Memory B cell (primary cell): Measurements from ENCODE around the gene ABHD14A.
A peak's percentile ranks its signal among the peaks of the same experiment; 100 is the strongest.

ENCODE experiments used
- ATAC-seq: fragments of 150-1000 bp; cut with Tn5 transposase; 2 replicates; pipeline ENCODE4 v1.10.0; 2021; ENCODE audit warnings: low read depth, mild to moderate bottlenecking, moderate library complexity
- DNase-seq, 2 donors: peaks; one replicate each; pipeline ENCODE4 v3.0.0; 2022; ENCODE audit warnings: low spot score in 2 of 2
- H3K27ac Mint-ChIP-seq: one replicate; pipeline ENCODE4 v1.8.0; 2022; ENCODE audit warnings: mild to moderate bottlenecking, moderate library complexity, mixed read lengths
- H3K27me3 Mint-ChIP-seq: one replicate; pipeline ENCODE4 v1.8.0; 2022; ENCODE audit warnings: mixed read lengths
- H3K36me3 Mint-ChIP-seq: one replicate; pipeline ENCODE4 v1.8.0; 2022; ENCODE audit warnings: mild to moderate bottlenecking, mixed read lengths
- H3K4me1 Mint-ChIP-seq: one replicate; pipeline ENCODE4 v1.8.0; 2022; ENCODE audit warnings: mixed read lengths
- H3K4me3 Mint-ChIP-seq: one replicate; pipeline ENCODE4 v1.8.0; 2022; ENCODE audit warnings: mild to moderate bottlenecking, moderate library complexity, mixed read lengths
- H3K9me3 Mint-ChIP-seq: one replicate; pipeline ENCODE4 v1.8.0; 2022; ENCODE audit warnings: mixed read lengths

Gene ABHD14A

DNA sequence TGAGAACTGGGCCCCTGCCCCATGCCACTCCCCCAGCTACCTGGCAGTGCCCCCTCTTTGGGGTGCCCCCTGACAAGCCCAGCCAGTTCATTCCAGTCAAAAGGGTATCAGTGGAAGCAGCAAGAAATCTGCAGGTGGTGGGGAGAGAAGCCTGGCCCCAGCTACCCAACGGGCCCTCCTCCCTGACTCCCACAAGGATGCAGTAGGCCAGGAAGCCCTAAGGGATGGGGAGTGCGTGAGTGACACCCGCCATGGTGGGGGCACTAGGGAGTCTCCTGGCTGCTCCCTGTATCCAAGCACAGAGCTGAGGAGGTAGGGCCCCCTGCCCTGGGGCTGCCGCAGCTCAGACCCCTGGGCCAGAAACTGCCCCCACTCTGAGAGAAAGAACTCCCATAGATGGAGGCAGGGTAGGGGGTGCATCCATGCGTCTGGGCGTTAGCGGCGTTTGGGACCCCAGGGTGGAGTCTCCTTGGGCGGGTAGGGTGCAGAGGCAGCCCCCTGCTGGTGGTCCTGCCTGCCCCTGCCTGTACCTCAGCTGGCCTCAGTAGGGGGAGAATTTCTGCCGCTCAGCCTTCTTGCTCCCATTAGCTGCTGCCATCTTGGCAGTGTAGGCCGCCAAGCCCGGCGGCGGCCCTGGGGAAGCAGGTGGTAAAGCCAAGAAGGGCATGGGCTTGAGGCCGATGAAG, 17.2 kb upstream of the ABHD14A start:
- Mint-ChIP-seq H3K9me3 (no peaks in the 10 kb centered on the region), H3K36me3 (peaks cover 6% of the 10 kb centered on the region), H3K27ac (no peak overlapping the region), H3K27me3 (peaks cover 9% of the 10 kb centered on the region), H3K4me3 (peak overlapping the region; percentile 19), H3K4me1 (peaks cover 5% of the 10 kb centered on the region)
- DNase-seq: no peak
- ATAC-seq: no peak

DNA sequence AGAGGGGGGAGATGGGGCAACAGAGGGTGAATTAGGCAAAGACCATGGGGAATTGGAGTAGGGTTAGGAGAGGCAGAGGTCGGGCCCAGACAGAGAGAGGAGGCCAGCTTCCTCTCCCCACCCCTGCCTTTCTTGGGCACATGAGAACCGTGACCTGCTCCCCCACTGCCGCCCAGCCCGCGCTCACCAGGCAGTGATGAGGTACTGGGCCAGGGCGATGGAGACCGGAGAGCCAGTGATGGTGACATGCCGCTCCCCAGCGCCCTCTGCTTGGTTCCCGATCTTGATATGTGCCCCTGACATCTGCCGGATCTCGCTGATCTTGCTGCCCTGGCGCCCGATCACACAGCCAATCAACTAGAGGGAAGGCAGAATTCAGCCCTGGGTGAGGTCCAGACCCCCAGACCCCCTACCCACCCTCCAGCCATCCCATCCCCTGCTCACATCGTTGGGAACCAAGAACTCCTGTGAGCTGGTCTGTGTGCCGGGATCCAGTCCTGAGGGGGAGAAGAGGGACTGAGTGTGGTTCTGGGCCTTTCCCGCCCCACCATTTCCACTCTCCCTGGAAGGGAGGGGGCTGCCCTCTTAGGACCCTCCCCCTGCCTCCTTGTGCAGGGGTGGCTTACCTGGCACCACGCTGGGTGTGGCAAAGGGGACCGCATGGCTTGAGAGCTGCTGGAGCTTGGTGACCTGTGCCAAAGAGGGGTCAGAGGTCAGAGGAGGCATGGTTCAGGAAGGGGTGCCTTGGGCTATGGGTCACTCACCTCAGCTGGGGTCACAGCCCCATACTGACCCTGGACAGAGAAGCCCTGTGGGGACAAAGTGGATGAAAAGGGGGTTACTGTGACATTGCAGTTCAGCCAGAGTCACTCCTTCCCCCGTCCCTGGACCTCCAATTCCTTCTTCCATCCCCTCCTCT, 16.0 kb upstream of the ABHD14A start:
- Mint-ChIP-seq H3K27ac (no peak overlapping the region), H3K27me3 (peaks cover 4% of the 10 kb centered on the region), H3K9me3 (no peaks in the 10 kb centered on the region), H3K4me3 (no peak overlapping the region), H3K36me3 (peaks cover 6% of the 10 kb centered on the region), H3K4me1 (peaks cover 4% of the 10 kb centered on the region)
- DNase-seq: no peak
- ATAC-seq: no peak

DNA sequence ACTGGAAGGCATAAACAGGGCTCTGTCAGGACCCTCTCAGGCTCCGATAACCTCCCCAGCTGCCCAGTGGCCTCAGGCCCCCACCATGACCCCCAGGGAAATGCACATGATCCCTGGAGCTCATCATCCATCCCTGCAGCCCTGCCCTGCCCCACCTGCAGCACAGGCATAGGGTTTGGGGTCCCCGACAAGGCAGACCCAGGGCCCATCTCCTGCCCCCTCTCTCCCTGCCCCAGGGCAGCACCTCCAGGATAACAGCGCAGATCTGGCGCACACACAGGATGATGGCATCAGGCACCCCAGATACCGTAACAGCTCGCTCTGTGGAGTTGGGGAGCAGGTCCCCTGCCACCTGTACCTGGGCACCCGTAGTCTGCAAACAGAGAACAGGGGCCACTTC, 15.2 kb upstream of the ABHD14A start:
- H3K9me3 Mint-ChIP-seq: no peaks in the 10 kb centered on the region
- H3K27me3 Mint-ChIP-seq: peaks cover 1% of the 10 kb centered on the region
- DNase-seq: no peak
- no peak overlapping the region for H3K4me3 Mint-ChIP-seq
- no peak overlapping the region for H3K27ac Mint-ChIP-seq
- H3K36me3 Mint-ChIP-seq: peaks cover 6% of the 10 kb centered on the region
- peaks cover 2% of the 10 kb centered on the region for H3K4me1 Mint-ChIP-seq
- ATAC-seq: no peak

GRCh38 chr3:51960386-51960785, 14.5 kb upstream of the ABHD14A start:
- no peaks in the 10 kb centered on the region for H3K9me3 Mint-ChIP-seq
- peaks cover 6% of the 10 kb centered on the region for H3K36me3 Mint-ChIP-seq
- ATAC-seq (no peak), DNase-seq (no peak)
- no peak overlapping the region for H3K4me3 Mint-ChIP-seq
- no peaks in the 10 kb centered on the region for H3K27me3 Mint-ChIP-seq
- peaks cover 5% of the 10 kb centered on the region for H3K4me1 Mint-ChIP-seq
- H3K27ac Mint-ChIP-seq: no peak overlapping the region

- ATAC-seq (no peak), DNase-seq (no peak)
- H3K4me3 Mint-ChIP-seq: no peak overlapping the region
- peaks cover 8% of the 10 kb centered on the region for H3K4me1 Mint-ChIP-seq
- no peaks in the 10 kb centered on the region for H3K9me3 Mint-ChIP-seq
- H3K36me3 Mint-ChIP-seq: peaks cover 6% of the 10 kb centered on the region
- no peaks in the 10 kb centered on the region for H3K27me3 Mint-ChIP-seq
- no peak overlapping the region for H3K27ac Mint-ChIP-seq
Measured at GRCh38 chr3:51961011-51961410, 13.9 kb upstream of the ABHD14A start.

DNA sequence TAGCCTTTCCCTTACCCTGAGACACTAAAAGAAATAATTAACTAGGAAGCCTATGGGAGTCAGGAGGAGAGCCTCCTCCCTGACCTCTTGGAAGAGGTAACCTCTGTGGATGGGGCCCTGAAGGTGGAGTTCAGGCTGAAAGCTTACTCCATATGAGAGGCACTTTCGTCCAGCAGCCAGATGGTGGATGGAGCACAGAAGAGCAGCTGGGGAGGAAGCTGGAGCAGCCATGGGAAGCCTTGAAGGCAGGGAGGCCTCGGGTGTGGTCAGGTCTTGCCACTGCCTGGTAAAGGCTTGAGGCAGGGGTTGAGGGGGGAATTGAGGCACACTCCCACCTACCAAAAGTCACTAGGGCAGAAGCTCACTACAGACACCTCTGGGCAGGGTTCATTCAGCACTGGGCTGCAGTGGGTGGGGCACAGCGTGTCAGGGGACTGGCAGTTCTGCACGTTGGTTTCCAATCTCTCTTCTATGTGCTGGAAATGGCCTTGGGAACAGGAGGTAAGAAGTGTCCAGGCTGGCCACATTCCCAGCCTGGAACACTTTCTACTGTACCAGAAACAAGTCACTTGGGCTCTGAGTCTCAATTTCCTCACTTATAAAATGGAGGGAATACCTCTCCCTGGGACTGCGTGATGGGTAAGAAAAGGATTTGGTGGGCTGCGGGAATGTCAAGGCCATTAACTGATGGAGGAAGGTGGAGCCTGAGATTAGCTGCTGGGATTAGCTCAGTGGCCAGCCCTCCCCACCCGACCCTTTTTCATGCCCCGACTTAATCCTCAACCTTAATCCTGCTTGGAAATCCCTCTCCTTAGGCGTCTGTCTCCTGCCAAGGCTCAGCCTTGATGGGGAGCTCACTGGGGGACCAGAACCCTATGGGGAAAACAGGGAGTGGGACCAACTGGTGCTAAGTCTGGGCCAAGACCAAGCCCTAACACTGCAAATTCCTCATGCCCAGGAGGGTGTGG, 13.0 kb upstream of the ABHD14A start:
- Mint-ChIP-seq H3K9me3 (no peaks in the 10 kb centered on the region), H3K36me3 (peaks cover 6% of the 10 kb centered on the region), H3K4me3 (no peak overlapping the region), H3K4me1 (peaks cover 13% of the 10 kb centered on the region), H3K27me3 (no peaks in the 10 kb centered on the region), H3K27ac (no peak overlapping the region)
- ATAC-seq: no peak
- no peak for DNase-seq

DNA sequence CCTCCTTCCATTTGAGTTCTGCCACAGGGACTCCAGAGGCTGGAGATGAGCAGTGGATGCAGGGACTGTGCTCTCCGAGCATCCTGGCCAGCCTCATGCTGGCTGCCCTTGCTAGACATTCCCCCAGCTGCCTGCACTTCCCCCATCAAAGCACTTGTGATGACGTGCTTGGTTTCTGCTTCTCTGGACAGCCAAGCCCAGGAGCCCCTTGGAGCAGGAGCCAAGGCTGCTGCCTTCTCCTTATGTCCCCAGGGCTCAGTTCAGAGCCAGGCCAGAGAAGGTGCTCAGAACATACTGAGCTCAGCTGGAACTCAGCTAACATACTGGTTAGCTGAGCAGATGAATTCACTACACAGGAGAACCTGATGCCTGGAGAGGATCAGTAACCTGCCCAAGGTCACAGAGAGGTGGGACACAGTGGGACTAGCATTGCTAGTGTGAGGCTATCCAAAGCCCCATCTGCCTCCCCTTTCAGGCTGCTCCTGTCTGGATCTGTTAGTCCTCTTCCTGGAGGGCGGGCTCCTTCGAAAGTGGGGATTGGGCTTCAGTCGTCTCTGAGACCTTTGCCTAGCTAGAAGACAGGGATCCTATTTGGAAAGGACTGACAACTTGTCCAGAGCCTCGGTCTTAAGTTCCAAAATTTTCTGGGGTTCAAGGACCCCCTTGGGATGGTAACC, 11.9 kb upstream of the ABHD14A start:
- no peak overlapping the region for H3K27ac Mint-ChIP-seq
- no peaks in the 10 kb centered on the region for H3K27me3 Mint-ChIP-seq
- ATAC-seq: no peak
- H3K4me1 Mint-ChIP-seq: peaks cover 16% of the 10 kb centered on the region
- H3K4me3 Mint-ChIP-seq: no peak overlapping the region
- peaks cover 5% of the 10 kb centered on the region for H3K36me3 Mint-ChIP-seq
- H3K9me3 Mint-ChIP-seq: no peaks in the 10 kb centered on the region
- DNase-seq: no peak

DNA sequence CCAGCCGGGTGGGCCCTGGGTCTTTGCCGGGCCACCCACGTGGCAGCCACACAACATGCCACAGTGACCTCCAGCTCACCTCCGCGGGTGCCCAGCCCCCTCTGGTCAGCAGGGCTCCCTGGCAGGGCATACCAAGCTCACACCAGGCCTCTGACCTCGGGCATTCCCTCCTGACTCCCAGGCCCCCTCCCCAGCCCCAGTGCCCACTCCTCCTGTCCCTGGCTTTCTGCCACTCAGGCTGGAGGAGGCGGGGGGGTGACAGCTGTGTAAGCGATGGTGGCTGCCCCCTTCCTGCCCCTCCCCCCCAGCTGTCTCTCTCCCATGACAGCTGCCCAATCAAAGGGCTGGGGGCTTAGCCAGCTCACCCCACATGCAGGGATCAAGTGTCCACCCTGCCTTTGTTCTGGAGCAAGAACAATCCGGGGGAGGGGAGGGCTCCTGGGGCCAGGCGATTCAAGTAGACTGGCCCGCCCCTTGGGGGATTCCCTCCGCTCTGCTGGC, 10.9 kb upstream of the ABHD14A start:
- Mint-ChIP-seq H3K27ac (no peak overlapping the region), H3K27me3 (no peaks in the 10 kb centered on the region), H3K36me3 (peaks cover 2% of the 10 kb centered on the region), H3K4me3 (no peak overlapping the region), H3K4me1 (peaks cover 20% of the 10 kb centered on the region), H3K9me3 (no peaks in the 10 kb centered on the region)
- no peak for DNase-seq
- no peak for ATAC-seq

DNA sequence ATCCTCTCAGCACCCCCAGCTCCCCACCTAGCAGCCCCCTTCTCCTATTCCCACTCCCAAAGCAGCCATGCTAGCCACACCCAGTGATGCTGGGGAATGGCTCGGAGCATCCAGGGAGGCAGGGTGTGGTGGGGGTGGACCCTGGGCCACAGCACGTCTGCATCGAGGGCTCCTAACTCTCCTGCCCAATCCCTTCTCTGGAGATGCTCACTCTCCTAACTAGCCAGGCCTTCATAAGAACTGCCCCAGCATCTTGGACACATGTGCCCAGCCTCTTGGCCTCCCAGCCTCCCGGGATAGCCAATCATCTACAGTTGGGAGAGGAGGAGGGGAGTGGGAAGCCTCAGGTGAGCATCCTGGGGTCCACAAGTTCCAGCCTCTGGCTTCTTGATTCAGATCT, 10.3 kb upstream of the ABHD14A start:
- Mint-ChIP-seq H3K27me3 (no peaks in the 10 kb centered on the region), H3K36me3 (no peaks in the 10 kb centered on the region), H3K4me3 (no peak overlapping the region), H3K27ac (no peak overlapping the region), H3K9me3 (no peaks in the 10 kb centered on the region), H3K4me1 (peaks cover 22% of the 10 kb centered on the region)
- DNase-seq (no peak), ATAC-seq (no peak)

DNA sequence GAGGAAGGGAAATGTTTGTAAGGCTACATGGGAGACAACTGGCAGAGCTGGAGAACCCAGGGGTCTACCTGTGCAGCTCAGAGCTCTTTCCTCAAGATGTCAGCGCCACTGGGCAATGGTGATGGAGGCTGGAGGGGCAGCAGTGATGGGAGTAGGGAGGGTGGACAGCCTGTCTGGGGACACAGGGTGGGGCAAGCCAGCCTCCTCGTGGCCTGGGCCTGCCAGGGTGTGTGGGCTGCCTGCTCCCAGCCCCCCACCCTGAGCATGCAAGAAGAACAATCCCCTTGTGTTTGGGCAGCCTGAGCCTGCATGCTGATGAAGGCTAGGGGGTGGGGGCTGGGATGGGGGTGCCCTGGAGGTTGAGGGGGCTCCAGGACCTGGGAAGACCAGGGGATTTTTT, 8.8 kb upstream of the ABHD14A start:
- Mint-ChIP-seq H3K4me3 (peak overlapping the region; percentile 86), H3K36me3 (no peaks in the 10 kb centered on the region), H3K27me3 (no peaks in the 10 kb centered on the region), H3K27ac (peak overlapping the region; percentile 50), H3K4me1 (peaks cover 22% of the 10 kb centered on the region), H3K9me3 (no peaks in the 10 kb centered on the region)
- DNase-seq (no peak), ATAC-seq (no peak)

DNA sequence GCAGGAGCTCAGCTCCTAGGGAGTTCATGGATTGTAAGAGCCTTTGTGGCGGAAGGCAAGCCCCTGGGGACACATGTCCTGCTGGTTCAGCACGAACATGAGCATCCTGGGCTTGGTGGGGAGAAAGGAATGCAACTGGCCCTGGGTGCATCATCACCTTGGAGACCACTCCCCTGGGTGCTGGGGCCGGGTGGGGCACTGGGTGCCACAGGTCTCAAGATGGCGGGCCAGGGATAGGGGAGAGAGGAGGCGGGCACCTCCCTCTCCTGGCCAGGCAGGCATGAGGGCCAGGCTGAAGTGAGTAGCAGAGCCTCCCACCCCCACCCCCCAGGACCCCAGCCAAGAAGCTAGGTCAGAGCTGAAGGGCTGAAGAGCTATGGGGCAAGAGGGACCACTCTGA, 8.4 kb upstream of the ABHD14A start:
- Mint-ChIP-seq H3K36me3 (no peaks in the 10 kb centered on the region), H3K4me1 (peaks cover 22% of the 10 kb centered on the region), H3K27me3 (no peaks in the 10 kb centered on the region), H3K4me3 (peak overlapping the region; percentile 86), H3K27ac (peak overlapping the region; percentile 50), H3K9me3 (no peaks in the 10 kb centered on the region)
- ATAC-seq: no peak
- no peak for DNase-seq

GRCh38 chr3:51966922-51967383, 7.9 kb upstream of the ABHD14A start:
- DNase-seq (peak in 1 of 2 donors; percentile 44), ATAC-seq (peak; percentile 79)
- Mint-ChIP-seq H3K27me3 (no peaks in the 10 kb centered on the region), H3K4me1 (peaks cover 22% of the 10 kb centered on the region), H3K36me3 (no peaks in the 10 kb centered on the region), H3K4me3 (peak overlapping the region; percentile 86), H3K27ac (peak overlapping the region; percentile 50), H3K9me3 (no peaks in the 10 kb centered on the region)
